Breast epithelium (tissue), 3 donors: ENCODE results near the gene STXBP5L.

ENCODE experiments used
- POLR2A ChIP-seq: fragments of 450-650 bp; IDR thresholded peaks from one replicate; pipeline ENCODE4 v1.6.1; 2016; ENCODE audit warnings: antibody characterized with exemption, mild to moderate bottlenecking, moderate library complexity
- POLR2AphosphoS5 ChIP-seq, 3 donors: sonication (generic); formaldehyde crosslinking; IDR thresholded peaks; one replicate each; pipeline ENCODE4 v1.6.1; 2017; ENCODE audit warnings: antibody characterized with exemption in 3 of 3
- TF ChIP-seq, protein P1 (sequence below), 3 donors: fragments of 450-650 bp; IDR thresholded peaks; one replicate each; pipeline ENCODE4 v1.5.1; 2016 to 2017; ENCODE audit warnings: antibody characterized with exemption in 3 of 3, mild to moderate bottlenecking in 3 of 3, moderate library complexity in 3 of 3

DNA sequence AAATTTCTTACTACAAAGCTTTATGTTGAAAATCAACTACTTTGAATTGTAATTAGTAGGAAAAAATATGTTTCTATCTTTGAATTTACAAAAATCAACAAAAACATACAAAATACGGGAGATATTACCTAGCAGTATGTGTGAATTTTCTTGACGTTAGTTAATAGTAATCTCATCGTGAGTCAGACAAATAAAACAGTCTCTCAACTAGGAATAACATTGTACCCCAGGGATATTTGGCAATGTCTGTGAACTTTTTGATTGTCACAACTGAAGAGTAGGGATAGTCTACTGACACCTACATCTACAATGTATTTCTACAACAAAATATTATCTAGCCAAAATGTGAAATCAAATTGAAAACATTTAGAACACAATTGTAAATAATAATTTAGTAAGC lies 387.4 kb downstream of the STXBP5L start:
- TF ChIP-seq, protein P1, sequence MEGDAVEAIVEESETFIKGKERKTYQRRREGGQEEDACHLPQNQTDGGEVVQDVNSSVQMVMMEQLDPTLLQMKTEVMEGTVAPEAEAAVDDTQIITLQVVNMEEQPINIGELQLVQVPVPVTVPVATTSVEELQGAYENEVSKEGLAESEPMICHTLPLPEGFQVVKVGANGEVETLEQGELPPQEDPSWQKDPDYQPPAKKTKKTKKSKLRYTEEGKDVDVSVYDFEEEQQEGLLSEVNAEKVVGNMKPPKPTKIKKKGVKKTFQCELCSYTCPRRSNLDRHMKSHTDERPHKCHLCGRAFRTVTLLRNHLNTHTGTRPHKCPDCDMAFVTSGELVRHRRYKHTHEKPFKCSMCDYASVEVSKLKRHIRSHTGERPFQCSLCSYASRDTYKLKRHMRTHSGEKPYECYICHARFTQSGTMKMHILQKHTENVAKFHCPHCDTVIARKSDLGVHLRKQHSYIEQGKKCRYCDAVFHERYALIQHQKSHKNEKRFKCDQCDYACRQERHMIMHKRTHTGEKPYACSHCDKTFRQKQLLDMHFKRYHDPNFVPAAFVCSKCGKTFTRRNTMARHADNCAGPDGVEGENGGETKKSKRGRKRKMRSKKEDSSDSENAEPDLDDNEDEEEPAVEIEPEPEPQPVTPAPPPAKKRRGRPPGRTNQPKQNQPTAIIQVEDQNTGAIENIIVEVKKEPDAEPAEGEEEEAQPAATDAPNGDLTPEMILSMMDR (IDR thresholded peaks at IDR 0.05) = no peak
- TF ChIP-seq POLR2A = no peak
- TF ChIP-seq POLR2AphosphoS5 (IDR thresholded peaks at IDR 0.05) = no peak
